H9 (cell line): ENCODE results near the gene PTPN12. TPM values are rescaled to one million over a fixed set of nuclear protein-coding genes. Genes with fewer than 3 reads are reported as not detected.
A peak's percentile ranks its signal among the peaks of the same experiment; 100 is the strongest.

Experiments
- DNase-seq: peaks from one replicate; pipeline ENCODE4 v3.0.0-alpha.2; 2017
- H2AFZ ChIP-seq: one replicate; pipeline ENCODE4 v1.6.1; 2013; ENCODE audit warnings: mild to moderate bottlenecking, low read length, control low read depth, moderate library complexity
- H2AK5ac ChIP-seq: 2 replicates; pipeline ENCODE4 v1.6.1; 2013; ENCODE audit warnings: low read length, control low read depth, mixed read lengths; ENCODE audit not compliant: insufficient read length
- H2BK120ac ChIP-seq: one replicate; pipeline ENCODE4 v1.6.1; 2013; ENCODE audit warnings: low read depth, mild to moderate bottlenecking, low read length, control low read depth, inconsistent platforms; ENCODE audit not compliant: poor library complexity, severe bottlenecking
- H2BK12ac ChIP-seq: 2 replicates; pipeline ENCODE4 v1.6.1; 2013; ENCODE audit warnings: low read length, control low read depth, mixed read lengths, low read depth; ENCODE audit not compliant: insufficient read length
- H2BK15ac ChIP-seq: 2 replicates; pipeline ENCODE4 v1.6.1; 2013; ENCODE audit warnings: low read depth, low read length, control low read depth
- H2BK20ac ChIP-seq: one replicate; pipeline ENCODE4 v1.6.1; 2013; ENCODE audit warnings: low read depth, mild to moderate bottlenecking, low read length, control low read depth, inconsistent platforms; ENCODE audit not compliant: poor library complexity, severe bottlenecking
- H2BK5ac ChIP-seq: 2 replicates; pipeline ENCODE4 v1.6.1; 2013; ENCODE audit warnings: low read length, control low read depth, mixed read lengths; ENCODE audit not compliant: insufficient read length
- H3K14ac ChIP-seq: 2 replicates; pipeline ENCODE4 v1.6.1; 2013; ENCODE audit warnings: low read length, control low read depth; ENCODE audit not compliant: insufficient read depth
- H3K18ac ChIP-seq: 2 replicates; pipeline ENCODE4 v1.6.1; 2013; ENCODE audit warnings: low read depth, mild to moderate bottlenecking, mixed read lengths, low read length, control low read depth; ENCODE audit not compliant: insufficient read length
- H3K23ac ChIP-seq: 2 replicates; pipeline ENCODE4 v1.6.1; 2013; ENCODE audit warnings: low read length, control low read depth, mixed read lengths, low read depth; ENCODE audit not compliant: insufficient read length
- H3K23me2 ChIP-seq: 2 replicates; pipeline ENCODE4 v1.6.1; 2013; ENCODE audit warnings: low read depth, mild to moderate bottlenecking, mixed read lengths, low read length, control low read depth; ENCODE audit not compliant: insufficient read length, poor library complexity, severe bottlenecking
- H3K27ac ChIP-seq: 2 replicates; pipeline ENCODE4 v1.5.1; 2013; ENCODE audit warnings: low read length, control low read depth, mixed read lengths, low read depth; ENCODE audit not compliant: insufficient read length
- H3K27me3 ChIP-seq: 2 replicates; pipeline ENCODE4 v1.6.1; 2013; ENCODE audit warnings: low read length, control low read depth, inconsistent platforms; ENCODE audit not compliant: insufficient read depth
- H3K4ac ChIP-seq: 2 replicates; pipeline ENCODE4 v1.6.1; 2013; ENCODE audit warnings: low read depth, mild to moderate bottlenecking, control low read depth, inconsistent platforms, low read length, moderate library complexity
- H3K4me1 ChIP-seq: 2 replicates; pipeline ENCODE4 v1.6.1; 2013; ENCODE audit warnings: low read length, control low read depth, inconsistent platforms; ENCODE audit not compliant: insufficient read depth
- H3K4me2 ChIP-seq: 2 replicates; pipeline ENCODE4 v1.6.1; 2013; ENCODE audit warnings: low read length, control low read depth, mixed read lengths; ENCODE audit not compliant: insufficient read length, insufficient read depth
- H3K56ac ChIP-seq: 2 replicates; pipeline ENCODE4 v1.6.1; 2013; ENCODE audit warnings: low read depth, mild to moderate bottlenecking, mixed read lengths, low read length, control low read depth; ENCODE audit not compliant: insufficient read length
- H3K79me1 ChIP-seq: 2 replicates; pipeline ENCODE4 v1.6.1; 2013; ENCODE audit warnings: low read depth, mild to moderate bottlenecking, moderate library complexity, low read length, control low read depth, inconsistent platforms; ENCODE audit not compliant: insufficient read depth, poor library complexity, severe bottlenecking
- H3K79me2 ChIP-seq: 2 replicates; pipeline ENCODE4 v1.6.1; 2013; ENCODE audit warnings: low read length, control low read depth, inconsistent platforms; ENCODE audit not compliant: insufficient read depth
- H3K9ac ChIP-seq: 2 replicates; pipeline ENCODE4 v1.6.1; 2013; ENCODE audit warnings: low read length, control low read depth, mixed read lengths; ENCODE audit not compliant: insufficient read length; ENCODE audit errors: extremely low read depth
- H3K9me3 ChIP-seq: one replicate; pipeline ENCODE4 v1.6.1; 2013; ENCODE audit warnings: low read depth, low read length, inconsistent platforms; ENCODE audit not compliant: control insufficient read depth
- H3T11ph ChIP-seq: one replicate; pipeline ENCODE4 v1.6.1; 2013; ENCODE audit warnings: mild to moderate bottlenecking, low read length, control low read depth, inconsistent platforms
- H4K20me1 ChIP-seq: one replicate; pipeline ENCODE4 v1.6.1; 2013; ENCODE audit not compliant: control insufficient read depth, insufficient read length, insufficient read depth
- H4K5ac ChIP-seq: 2 replicates; pipeline ENCODE4 v1.6.1; 2013; ENCODE audit warnings: low read depth, mild to moderate bottlenecking, mixed read lengths, low read length, control low read depth; ENCODE audit not compliant: insufficient read length
- H4K8ac ChIP-seq: replicated peaks from 2 replicates; pipeline ENCODE4 v1.6.1; 2013; ENCODE audit warnings: low read length, control low read depth, mixed read lengths, low read depth; ENCODE audit not compliant: insufficient read length
- H4K91ac ChIP-seq: 2 replicates; pipeline ENCODE4 v1.6.1; 2013; ENCODE audit warnings: low read depth, mild to moderate bottlenecking, moderate library complexity, mixed read lengths, low read length, control low read depth; ENCODE audit not compliant: insufficient read length
- H3K27ac Mint-ChIP-seq, 3 experiments: 2 replicates in 2 of 3; 3 replicates in 1 of 3; pipeline ENCODE4 v1.8.0; 2020 to 2021; ENCODE audit warnings: mixed read lengths in 3 of 3, mild to moderate bottlenecking in 1 of 3, moderate library complexity in 1 of 3
- H3K27me3 Mint-ChIP-seq: 2 replicates; pipeline ENCODE4 v1.8.0; 2021; ENCODE audit warnings: low read depth, mild to moderate bottlenecking, moderate library complexity, mixed read lengths
- H3K36me3 Mint-ChIP-seq, 3 experiments: 2 replicates in 2 of 3; 3 replicates in 1 of 3; pipeline ENCODE4 v1.8.0; 2020 to 2021; ENCODE audit warnings: low read depth in 3 of 3, mixed read lengths in 3 of 3; ENCODE audit not compliant: insufficient read depth in 1 of 3
- H3K4me1 Mint-ChIP-seq, 2 experiments: 2 replicates each; pipeline ENCODE4 v1.8.0; 2020; ENCODE audit warnings: mixed read lengths in 2 of 2
- H3K4me3 Mint-ChIP-seq, 2 experiments: 2 replicates in 1 of 2; 3 replicates in 1 of 2; pipeline ENCODE4 v1.8.0; 2020 to 2021; ENCODE audit warnings: mild to moderate bottlenecking in 2 of 2, mixed read lengths in 2 of 2, moderate library complexity in 1 of 2
- H3K9me3 Mint-ChIP-seq, 2 experiments: 2 replicates in 1 of 2; 3 replicates in 1 of 2; pipeline ENCODE4 v1.8.0; 2020; ENCODE audit warnings: mild to moderate bottlenecking in 2 of 2, mixed read lengths in 2 of 2, moderate library complexity in 1 of 2
- CTCF ChIP-seq: fragments of 200-600 bp; sonication (generic); conservative IDR thresholded peaks from 3 replicates; pipeline ENCODE4 v1.8.0; 2021; ENCODE audit warnings: antibody characterized with exemption, mild to moderate bottlenecking
- WGBS: extraction: QIAGEN DNeasy Blood & Tissue Kit; methylation state at CpG from one replicate; pipeline ENCODE4 v1.1.7; 2013; ENCODE audit warnings: missing lambda C conversion rate, low lambda C conversion rate, mixed read lengths; ENCODE audit not compliant: insufficient read length; ENCODE audit errors: extremely low coverage; 5-methylcytosine and 5-hydroxymethylcytosine counted together
- total RNA-seq: library from RNA; stranded (reverse); gene quantifications from 2 replicates; pipeline ENCODE4 v1.2.1, GENCODE V29; 2021

PTPN12 gene
- total RNA-seq, 1 experiment from 2014 or later = 128 TPM

GRCh38 chr7:77558284-77558967 lies 21.3 kb downstream of the PTPN12 start:
- Histone ChIP-seq H2BK20ac (no peak overlapping the region), H4K20me1 (no peaks in the 10 kb centered on the region), H4K8ac (no peak overlapping the region), H2BK12ac (no peak overlapping the region), H3K79me1 (peaks cover 10% of the 10 kb centered on the region), H3K56ac (no peak overlapping the region), H3K79me2 (peaks cover 53% of the 10 kb centered on the region), H3K27me3 (no peaks in the 10 kb centered on the region), H2BK120ac (no peak overlapping the region), H3K9me3 (no peaks in the 10 kb centered on the region), H3K18ac (no peak overlapping the region), H3K4me2 (no peak overlapping the region), H3K4me1 (peaks cover 5% of the 10 kb centered on the region; the same call in 1 of the 2 replicates), H2BK5ac (no peak overlapping the region), H3K27ac (no peak overlapping the region), H4K91ac (no peak overlapping the region), H3K14ac (no peak overlapping the region), H3K23ac (no peak overlapping the region), H4K5ac (no peak overlapping the region), H3T11ph (no peak overlapping the region), H2BK15ac (no peak overlapping the region), H3K9ac (no peak overlapping the region), H3K23me2 (no peaks in the 10 kb centered on the region), H2AFZ (no peak overlapping the region), H3K4ac (no peak overlapping the region), H2AK5ac (no peak overlapping the region)
- peaks cover 6 to 26% (median 17%) of the 10 kb centered on the region in 3 experiments; a peak in 6 of 7 replicates for H3K36me3 Mint-ChIP-seq
- H3K27me3 Mint-ChIP-seq = no peaks in the 10 kb centered on the region
- DNase-seq = no peak
- TF ChIP-seq CTCF = no peak
- H3K4me3 Mint-ChIP-seq = no peak overlapping the region
- peaks cover 21 to 29% of the 10 kb centered on the region in 2 experiments for H3K4me1 Mint-ChIP-seq
- H3K9me3 Mint-ChIP-seq = no peaks in the 10 kb centered on the region
- WGBS = no CpG with 5 or more reads among the region's 2 CpGs
- peak overlapping the region in 1 of 3 experiments; percentile 20; a peak in 1 of 7 replicates for H3K27ac Mint-ChIP-seq
